Measurements from ENCODE around the gene BCL2L13. TPM values are rescaled to one million over a fixed set of nuclear protein-coding genes. Genes with fewer than 3 reads are reported as not detected.

Gene BCL2L13
- total RNA-seq, 8 experiments from 2014 or later, result 34.0 to 94.4 (median 45.1) TPM

Other genes starting within 250 kb of the BCL2L13 start
- gene SLC25A18, start 75.3 kb upstream of the BCL2L13 start, total RNA-seq, result 1 to 10 TPM in 4 of 8 experiments, under 1 TPM in 4; 0.63 to 2.1 (median 1.3) TPM
- 100 to 1,000 TPM in 5 of 8 experiments, 10 to 100 TPM in 3; 86.4 to 280 (median 119) TPM for gene ATP6V1E1, start 10.0 kb upstream of the BCL2L13 start, total RNA-seq
- 10 to 100 TPM in 5 of 8 experiments, 1 to 10 TPM in 3; 9.1 to 40.2 (median 16.9) TPM for gene BID, start 135.7 kb downstream of the BCL2L13 start, total RNA-seq